GM19324 (cell line): ENCODE measurements around the gene RBM4B.

Experiments
- ATAC-seq: cut with Tn5 transposase; IDR thresholded peaks from one replicate; pipeline ENCODE4 v1.9.1; 2021; ENCODE audit warnings: mild to moderate bottlenecking, moderate library complexity; ENCODE audit not compliant: unreplicated experiment, low FRiP score

The RBM4B gene

GRCh38 chr11:66687831-66688281, 10.2 kb upstream of the RBM4B start:
- ATAC-seq: no peak

- no peak for ATAC-seq
Observed at GRCh38 chr11:66686801-66687750, 9.4 kb upstream of the RBM4B start.

- ATAC-seq: no peak
Observed at GRCh38 chr11:66686100-66686785, 8.6 kb upstream of the RBM4B start.

- ATAC-seq: no peak
Observed at GRCh38 chr11:66685276-66686099, 7.8 kb upstream of the RBM4B start.

GRCh38 chr11:66684635-66685034, 6.9 kb upstream of the RBM4B start:
- no peak for ATAC-seq

- no peak for ATAC-seq
Observed at GRCh38 chr11:66683877-66684276, 6.2 kb upstream of the RBM4B start.

- ATAC-seq: no peak
Observed at GRCh38 chr11:66680966-66681645, 3.4 kb upstream of the RBM4B start.

- ATAC-seq: no peak
Observed at GRCh38 chr11:66676931-66677598, 622 bp downstream of the RBM4B start.

GRCh38 chr11:66676282-66676919, 1.3 kb downstream of the RBM4B start:
- no peak for ATAC-seq

GRCh38 chr11:66674964-66675602, 2.6 kb downstream of the RBM4B start:
- no peak for ATAC-seq

GRCh38 chr11:66670816-66671215, 6.9 kb downstream of the RBM4B start:
- ATAC-seq: no peak

GRCh38 chr11:66665369-66665768, 12.3 kb downstream of the RBM4B start:
- ATAC-seq: no peak

GRCh38 chr11:66663741-66664296, 13.9 kb downstream of the RBM4B start:
- ATAC-seq: no peak

- no peak for ATAC-seq
Observed at GRCh38 chr11:66659763-66660162, 17.9 kb downstream of the RBM4B start.

- no peak for ATAC-seq
Observed at GRCh38 chr11:66653123-66653522, 24.6 kb downstream of the RBM4B start.

- ATAC-seq: no peak
Observed at GRCh38 chr11:66652651-66653050, 25.0 kb downstream of the RBM4B start.

- ATAC-seq: no peak
Observed at GRCh38 chr11:66651016-66651415, 26.7 kb downstream of the RBM4B start.

- no peak for ATAC-seq
Observed at GRCh38 chr11:66649903-66650302, 27.8 kb downstream of the RBM4B start.
